WTC11 (cell line): ENCODE data around the gene EPHB3. TPM values are rescaled to one million over a fixed set of nuclear protein-coding genes. Genes with fewer than 3 reads are reported as not detected.

Experiments
- ATF1 ChIP-seq: sonication (generic); formaldehyde crosslinking; IDR thresholded peaks from 2 replicates; pipeline ENCODE4 v1.8.1; 2023; ENCODE audit warnings: mild to moderate bottlenecking, moderate library complexity, missing genetic modification reagents
- CBFB ChIP-seq: sonication (generic); formaldehyde crosslinking; IDR thresholded peaks from 2 replicates; pipeline ENCODE4 v1.8.1; 2022; ENCODE audit warnings: mild to moderate bottlenecking, low read depth, missing genetic modification reagents
- FOXK1 ChIP-seq: sonication (generic); formaldehyde crosslinking; IDR thresholded peaks from 2 replicates; pipeline ENCODE4 v1.8.0; 2022; ENCODE audit warnings: mild to moderate bottlenecking, moderate library complexity, missing genetic modification reagents
- IRF2 ChIP-seq: sonication (generic); formaldehyde crosslinking; IDR thresholded peaks from 2 replicates; pipeline ENCODE4 v1.8.0; 2022; ENCODE audit warnings: low read depth, missing genetic modification reagents, borderline replicate concordance
- NFE2L1 ChIP-seq: sonication (generic); formaldehyde crosslinking; IDR thresholded peaks from 2 replicates; pipeline ENCODE4 v1.8.1; 2023; ENCODE audit warnings: missing genetic modification reagents
- RORB ChIP-seq: fragments of 250-450 bp; sonication (Bioruptor Pico); IDR thresholded peaks from 2 replicates; pipeline ENCODE4 v1.9.0; 2021; ENCODE audit warnings: mild to moderate bottlenecking
- SMAD4 ChIP-seq: sonication (generic); formaldehyde crosslinking; IDR thresholded peaks from 2 replicates; pipeline ENCODE4 v1.8.0; 2022; ENCODE audit warnings: mild to moderate bottlenecking, missing genetic modification reagents
- TEAD4 ChIP-seq: sonication (generic); formaldehyde crosslinking; IDR thresholded peaks from 2 replicates; pipeline ENCODE4 v1.8.0; 2022; ENCODE audit warnings: mild to moderate bottlenecking, missing genetic modification reagents
- ZNF138 ChIP-seq: sonication (generic); formaldehyde crosslinking; conservative IDR thresholded peaks from 2 replicates; pipeline ENCODE4 v1.8.1; 2022; ENCODE audit warnings: mild to moderate bottlenecking, moderate library complexity, missing genetic modification reagents
- ZNF232 ChIP-seq: sonication (generic); formaldehyde crosslinking; IDR thresholded peaks from 2 replicates; pipeline ENCODE4 v1.8.0; 2022; ENCODE audit warnings: mild to moderate bottlenecking, missing genetic modification reagents
- ZNF423 ChIP-seq: fragments of 250-450 bp; sonication (Bioruptor Pico); IDR thresholded peaks from 2 replicates; pipeline ENCODE4 v2.1.2; 2022; ENCODE audit warnings: mild to moderate bottlenecking, moderate library complexity
- total RNA-seq: library from RNA; stranded (reverse); gene quantifications from 3 replicates; pipeline ENCODE4 v1.2.3, GENCODE V29; 2021
- TF ChIP-seq, protein P1 (sequence below): sonication (generic); formaldehyde crosslinking; conservative IDR thresholded peaks from 2 replicates; pipeline ENCODE4 v1.8.1; 2023; ENCODE audit warnings: mild to moderate bottlenecking, low read depth, missing genetic modification reagents, moderate library complexity
- TF ChIP-seq, protein P2 (sequence below): sonication (generic); formaldehyde crosslinking; IDR thresholded peaks from 2 replicates; pipeline ENCODE4 v1.8.1; 2023; ENCODE audit warnings: mild to moderate bottlenecking, missing genetic modification reagents, borderline replicate concordance
- TF ChIP-seq, protein P3 (sequence below): sonication (generic); formaldehyde crosslinking; IDR thresholded peaks from 2 replicates; pipeline ENCODE4 v1.8.1; 2022; ENCODE audit warnings: low read depth, missing genetic modification reagents, borderline replicate concordance
- TF ChIP-seq, protein P4 (sequence below): fragments of 200-600 bp; IDR thresholded peaks from 2 replicates; pipeline ENCODE4 v1.8.0; 2022; ENCODE audit warnings: antibody characterized with exemption
- TF ChIP-seq, protein P5 (sequence below): sonication (generic); formaldehyde crosslinking; IDR thresholded peaks from 2 replicates; pipeline ENCODE4 v1.8.0; 2023; ENCODE audit warnings: mild to moderate bottlenecking, missing genetic modification reagents
- TF ChIP-seq, protein P6 (sequence below): sonication (generic); formaldehyde crosslinking; IDR thresholded peaks from 2 replicates; pipeline ENCODE4 v1.8.1; 2023; ENCODE audit warnings: mild to moderate bottlenecking, missing genetic modification reagents, moderate library complexity

Gene EPHB3
- total RNA-seq, 1 experiment from 2014 or later = 11.4 TPM

DNA sequence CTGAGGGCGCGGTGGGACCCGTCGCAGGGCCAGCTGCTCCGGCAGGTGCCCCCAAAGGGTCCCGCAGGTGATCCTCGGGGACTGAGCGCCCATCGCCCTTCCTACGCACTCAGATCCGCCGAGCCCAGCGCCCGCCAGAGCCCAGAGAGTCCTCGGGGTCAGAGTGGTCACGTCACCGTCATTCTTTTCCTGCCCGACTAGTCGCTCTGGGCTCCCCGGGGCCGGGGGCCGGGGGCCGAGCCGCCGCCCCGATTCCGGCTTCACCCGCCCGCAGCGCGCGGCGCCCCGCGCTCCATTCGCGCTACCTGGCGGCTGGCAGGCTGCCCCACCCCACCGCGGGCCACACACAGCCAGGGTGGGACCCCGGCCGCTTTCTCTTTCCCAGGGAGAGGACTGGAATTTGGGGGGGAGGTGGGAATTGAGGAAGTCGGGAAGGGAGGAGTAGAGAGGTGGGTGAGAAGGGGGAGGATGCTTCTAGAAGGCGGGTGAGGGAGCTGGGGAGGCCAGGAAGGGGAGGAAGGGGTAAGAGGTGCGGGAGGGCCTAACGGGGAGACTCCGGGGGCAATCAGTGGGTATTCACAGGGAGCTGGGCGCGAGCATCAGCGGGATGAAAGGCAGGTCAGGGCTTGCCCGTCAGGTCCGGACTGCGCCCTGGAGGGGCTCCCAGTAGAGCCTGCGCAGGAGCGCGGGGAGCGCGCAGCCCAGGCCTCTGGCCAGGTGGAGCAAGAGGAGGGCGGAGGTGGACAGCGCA lies 36.1 kb upstream of the EPHB3 start (continued):
- TF ChIP-seq, protein P1, sequence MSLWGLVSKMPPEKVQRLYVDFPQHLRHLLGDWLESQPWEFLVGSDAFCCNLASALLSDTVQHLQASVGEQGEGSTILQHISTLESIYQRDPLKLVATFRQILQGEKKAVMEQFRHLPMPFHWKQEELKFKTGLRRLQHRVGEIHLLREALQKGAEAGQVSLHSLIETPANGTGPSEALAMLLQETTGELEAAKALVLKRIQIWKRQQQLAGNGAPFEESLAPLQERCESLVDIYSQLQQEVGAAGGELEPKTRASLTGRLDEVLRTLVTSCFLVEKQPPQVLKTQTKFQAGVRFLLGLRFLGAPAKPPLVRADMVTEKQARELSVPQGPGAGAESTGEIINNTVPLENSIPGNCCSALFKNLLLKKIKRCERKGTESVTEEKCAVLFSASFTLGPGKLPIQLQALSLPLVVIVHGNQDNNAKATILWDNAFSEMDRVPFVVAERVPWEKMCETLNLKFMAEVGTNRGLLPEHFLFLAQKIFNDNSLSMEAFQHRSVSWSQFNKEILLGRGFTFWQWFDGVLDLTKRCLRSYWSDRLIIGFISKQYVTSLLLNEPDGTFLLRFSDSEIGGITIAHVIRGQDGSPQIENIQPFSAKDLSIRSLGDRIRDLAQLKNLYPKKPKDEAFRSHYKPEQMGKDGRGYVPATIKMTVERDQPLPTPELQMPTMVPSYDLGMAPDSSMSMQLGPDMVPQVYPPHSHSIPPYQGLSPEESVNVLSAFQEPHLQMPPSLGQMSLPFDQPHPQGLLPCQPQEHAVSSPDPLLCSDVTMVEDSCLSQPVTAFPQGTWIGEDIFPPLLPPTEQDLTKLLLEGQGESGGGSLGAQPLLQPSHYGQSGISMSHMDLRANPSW (CRISPR knock-in tag) = no peak
- 0 out of 2 replicates have a peak, but pooled peaks have one; percentile 47 for TF ChIP-seq FOXK1
- TF ChIP-seq, protein P2, sequence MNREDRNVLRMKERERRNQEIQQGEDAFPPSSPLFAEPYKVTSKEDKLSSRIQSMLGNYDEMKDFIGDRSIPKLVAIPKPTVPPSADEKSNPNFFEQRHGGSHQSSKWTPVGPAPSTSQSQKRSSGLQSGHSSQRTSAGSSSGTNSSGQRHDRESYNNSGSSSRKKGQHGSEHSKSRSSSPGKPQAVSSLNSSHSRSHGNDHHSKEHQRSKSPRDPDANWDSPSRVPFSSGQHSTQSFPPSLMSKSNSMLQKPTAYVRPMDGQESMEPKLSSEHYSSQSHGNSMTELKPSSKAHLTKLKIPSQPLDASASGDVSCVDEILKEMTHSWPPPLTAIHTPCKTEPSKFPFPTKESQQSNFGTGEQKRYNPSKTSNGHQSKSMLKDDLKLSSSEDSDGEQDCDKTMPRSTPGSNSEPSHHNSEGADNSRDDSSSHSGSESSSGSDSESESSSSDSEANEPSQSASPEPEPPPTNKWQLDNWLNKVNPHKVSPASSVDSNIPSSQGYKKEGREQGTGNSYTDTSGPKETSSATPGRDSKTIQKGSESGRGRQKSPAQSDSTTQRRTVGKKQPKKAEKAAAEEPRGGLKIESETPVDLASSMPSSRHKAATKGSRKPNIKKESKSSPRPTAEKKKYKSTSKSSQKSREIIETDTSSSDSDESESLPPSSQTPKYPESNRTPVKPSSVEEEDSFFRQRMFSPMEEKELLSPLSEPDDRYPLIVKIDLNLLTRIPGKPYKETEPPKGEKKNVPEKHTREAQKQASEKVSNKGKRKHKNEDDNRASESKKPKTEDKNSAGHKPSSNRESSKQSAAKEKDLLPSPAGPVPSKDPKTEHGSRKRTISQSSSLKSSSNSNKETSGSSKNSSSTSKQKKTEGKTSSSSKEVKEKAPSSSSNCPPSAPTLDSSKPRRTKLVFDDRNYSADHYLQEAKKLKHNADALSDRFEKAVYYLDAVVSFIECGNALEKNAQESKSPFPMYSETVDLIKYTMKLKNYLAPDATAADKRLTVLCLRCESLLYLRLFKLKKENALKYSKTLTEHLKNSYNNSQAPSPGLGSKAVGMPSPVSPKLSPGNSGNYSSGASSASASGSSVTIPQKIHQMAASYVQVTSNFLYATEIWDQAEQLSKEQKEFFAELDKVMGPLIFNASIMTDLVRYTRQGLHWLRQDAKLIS = 0 out of 2 replicates have a peak, but pooled peaks have one; percentile 57
- no peak for TF ChIP-seq IRF2 (CRISPR knock-in tag)
- TF ChIP-seq RORB = no peak
- TF ChIP-seq ATF1 (CRISPR knock-in tag) = no peak
- TF ChIP-seq CBFB (CRISPR knock-in tag) = no peak
- TF ChIP-seq, protein P3, sequence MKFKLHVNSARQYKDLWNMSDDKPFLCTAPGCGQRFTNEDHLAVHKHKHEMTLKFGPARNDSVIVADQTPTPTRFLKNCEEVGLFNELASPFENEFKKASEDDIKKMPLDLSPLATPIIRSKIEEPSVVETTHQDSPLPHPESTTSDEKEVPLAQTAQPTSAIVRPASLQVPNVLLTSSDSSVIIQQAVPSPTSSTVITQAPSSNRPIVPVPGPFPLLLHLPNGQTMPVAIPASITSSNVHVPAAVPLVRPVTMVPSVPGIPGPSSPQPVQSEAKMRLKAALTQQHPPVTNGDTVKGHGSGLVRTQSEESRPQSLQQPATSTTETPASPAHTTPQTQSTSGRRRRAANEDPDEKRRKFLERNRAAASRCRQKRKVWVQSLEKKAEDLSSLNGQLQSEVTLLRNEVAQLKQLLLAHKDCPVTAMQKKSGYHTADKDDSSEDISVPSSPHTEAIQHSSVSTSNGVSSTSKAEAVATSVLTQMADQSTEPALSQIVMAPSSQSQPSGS (CRISPR knock-in tag) = no peak
- TF ChIP-seq, protein P4, sequence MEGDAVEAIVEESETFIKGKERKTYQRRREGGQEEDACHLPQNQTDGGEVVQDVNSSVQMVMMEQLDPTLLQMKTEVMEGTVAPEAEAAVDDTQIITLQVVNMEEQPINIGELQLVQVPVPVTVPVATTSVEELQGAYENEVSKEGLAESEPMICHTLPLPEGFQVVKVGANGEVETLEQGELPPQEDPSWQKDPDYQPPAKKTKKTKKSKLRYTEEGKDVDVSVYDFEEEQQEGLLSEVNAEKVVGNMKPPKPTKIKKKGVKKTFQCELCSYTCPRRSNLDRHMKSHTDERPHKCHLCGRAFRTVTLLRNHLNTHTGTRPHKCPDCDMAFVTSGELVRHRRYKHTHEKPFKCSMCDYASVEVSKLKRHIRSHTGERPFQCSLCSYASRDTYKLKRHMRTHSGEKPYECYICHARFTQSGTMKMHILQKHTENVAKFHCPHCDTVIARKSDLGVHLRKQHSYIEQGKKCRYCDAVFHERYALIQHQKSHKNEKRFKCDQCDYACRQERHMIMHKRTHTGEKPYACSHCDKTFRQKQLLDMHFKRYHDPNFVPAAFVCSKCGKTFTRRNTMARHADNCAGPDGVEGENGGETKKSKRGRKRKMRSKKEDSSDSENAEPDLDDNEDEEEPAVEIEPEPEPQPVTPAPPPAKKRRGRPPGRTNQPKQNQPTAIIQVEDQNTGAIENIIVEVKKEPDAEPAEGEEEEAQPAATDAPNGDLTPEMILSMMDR = no peak
- TF ChIP-seq SMAD4 (CRISPR knock-in tag) = no peak
- TF ChIP-seq, protein P5, sequence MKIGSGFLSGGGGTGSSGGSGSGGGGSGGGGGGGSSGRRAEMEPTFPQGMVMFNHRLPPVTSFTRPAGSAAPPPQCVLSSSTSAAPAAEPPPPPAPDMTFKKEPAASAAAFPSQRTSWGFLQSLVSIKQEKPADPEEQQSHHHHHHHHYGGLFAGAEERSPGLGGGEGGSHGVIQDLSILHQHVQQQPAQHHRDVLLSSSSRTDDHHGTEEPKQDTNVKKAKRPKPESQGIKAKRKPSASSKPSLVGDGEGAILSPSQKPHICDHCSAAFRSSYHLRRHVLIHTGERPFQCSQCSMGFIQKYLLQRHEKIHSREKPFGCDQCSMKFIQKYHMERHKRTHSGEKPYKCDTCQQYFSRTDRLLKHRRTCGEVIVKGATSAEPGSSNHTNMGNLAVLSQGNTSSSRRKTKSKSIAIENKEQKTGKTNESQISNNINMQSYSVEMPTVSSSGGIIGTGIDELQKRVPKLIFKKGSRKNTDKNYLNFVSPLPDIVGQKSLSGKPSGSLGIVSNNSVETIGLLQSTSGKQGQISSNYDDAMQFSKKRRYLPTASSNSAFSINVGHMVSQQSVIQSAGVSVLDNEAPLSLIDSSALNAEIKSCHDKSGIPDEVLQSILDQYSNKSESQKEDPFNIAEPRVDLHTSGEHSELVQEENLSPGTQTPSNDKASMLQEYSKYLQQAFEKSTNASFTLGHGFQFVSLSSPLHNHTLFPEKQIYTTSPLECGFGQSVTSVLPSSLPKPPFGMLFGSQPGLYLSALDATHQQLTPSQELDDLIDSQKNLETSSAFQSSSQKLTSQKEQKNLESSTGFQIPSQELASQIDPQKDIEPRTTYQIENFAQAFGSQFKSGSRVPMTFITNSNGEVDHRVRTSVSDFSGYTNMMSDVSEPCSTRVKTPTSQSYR = peak; percentile 74; the same call in 1 of the 2 replicates
- no peak for TF ChIP-seq TEAD4 (CRISPR knock-in tag)
- TF ChIP-seq, protein P6, sequence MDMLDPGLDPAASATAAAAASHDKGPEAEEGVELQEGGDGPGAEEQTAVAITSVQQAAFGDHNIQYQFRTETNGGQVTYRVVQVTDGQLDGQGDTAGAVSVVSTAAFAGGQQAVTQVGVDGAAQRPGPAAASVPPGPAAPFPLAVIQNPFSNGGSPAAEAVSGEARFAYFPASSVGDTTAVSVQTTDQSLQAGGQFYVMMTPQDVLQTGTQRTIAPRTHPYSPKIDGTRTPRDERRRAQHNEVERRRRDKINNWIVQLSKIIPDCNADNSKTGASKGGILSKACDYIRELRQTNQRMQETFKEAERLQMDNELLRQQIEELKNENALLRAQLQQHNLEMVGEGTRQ (CRISPR knock-in tag) = no peak
- no peak for TF ChIP-seq ZNF232 (CRISPR knock-in tag)
- TF ChIP-seq ZNF423 (CRISPR knock-in tag) = peak; percentile 44
- no peak for TF ChIP-seq ZNF138
- 0 out of 2 replicates have a peak, but pooled peaks have one; percentile 25 for TF ChIP-seq NFE2L1 (CRISPR knock-in tag)
